Activated T-cell treated with anti-CD3 and anti-CD28 coated beads, Interleukin-2, amount 50 U/mL, for 1 hour (primary cell): ENCODE data around the gene CD96.
A peak's percentile ranks its signal among the peaks of the same experiment; 100 is the strongest.
"Not testable (repeated sequence)": the region's sequence is repeated elsewhere in the genome, so short reads cannot be mapped to it uniquely, and the experiment has no call there.

Source experiments
- DNase-seq: peaks from one replicate; pipeline ENCODE4 v3.0.0-alpha.2; 2020

The CD96 gene

GRCh38 chr3:111630638-111631037 is 88.6 kb downstream of the CD96 start:
- not testable (repeated sequence) for DNase-seq

GRCh38 chr3:111635403-111635802 is 93.4 kb downstream of the CD96 start:
- no peak for DNase-seq

- DNase-seq = no peak
Measured at GRCh38 chr3:111636366-111636885, 94.4 kb downstream of the CD96 start.

GRCh38 chr3:111639316-111639715 is 97.3 kb downstream of the CD96 start:
- no peak for DNase-seq

- DNase-seq = no peak
Measured at GRCh38 chr3:111648991-111649579, 107.1 kb downstream of the CD96 start.

GRCh38 chr3:111650378-111651275 is 108.6 kb downstream of the CD96 start:
- DNase-seq = no peak

- no peak for DNase-seq
Measured at GRCh38 chr3:111652492-111653180, 110.6 kb downstream of the CD96 start.

GRCh38 chr3:111653766-111654165 is 111.8 kb downstream of the CD96 start:
- DNase-seq = no peak

- no peak for DNase-seq
Measured at GRCh38 chr3:111662012-111662411, 120.0 kb downstream of the CD96 start.

GRCh38 chr3:111662907-111663306 is 120.9 kb downstream of the CD96 start:
- no peak for DNase-seq

GRCh38 chr3:111666041-111666735 is 124.2 kb downstream of the CD96 start:
- DNase-seq = no peak

GRCh38 chr3:111667170-111667569 is 125.2 kb downstream of the CD96 start:
- DNase-seq = no peak

GRCh38 chr3:111667621-111668239 is 125.7 kb downstream of the CD96 start:
- peak; percentile 53 for DNase-seq

GRCh38 chr3:111668326-111668725 is 126.3 kb downstream of the CD96 start:
- no peak for DNase-seq

- no peak for DNase-seq
Measured at GRCh38 chr3:111668888-111669488, 127.0 kb downstream of the CD96 start.

- no peak for DNase-seq
Measured at GRCh38 chr3:111669926-111670630, 128.1 kb downstream of the CD96 start.

GRCh38 chr3:111672461-111672860 is 130.5 kb downstream of the CD96 start:
- not testable (repeated sequence) for DNase-seq

- no peak for DNase-seq
Measured at GRCh38 chr3:111675846-111676210, 133.8 kb downstream of the CD96 start.

GRCh38 chr3:111676211-111677006 is 134.4 kb downstream of the CD96 start:
- no peak for DNase-seq

GRCh38 chr3:111677007-111677392 is 135.0 kb downstream of the CD96 start:
- DNase-seq = no peak
